Adrenal gland (tissue), 5 donors: Measurements from ENCODE around the gene DUS2.

Experiments used
- CTCF ChIP-seq, 6 experiments: fragments of 450-650 bp in 4 of 6; fragments of 200-600 bp in 2 of 6; sonication (generic) in 1 of 6; IDR thresholded peaks; 1 replicate in 5 of 6; 2 replicates in 1 of 6; pipeline versions ENCODE4 v1.5.1 to v1.8.0; 2016 to 2021; ENCODE audit warnings: antibody characterized with exemption in 6 of 6, mild to moderate bottlenecking in 2 of 6, moderate library complexity in 1 of 6
- POLR2A ChIP-seq, 2 donors: fragments of 450-650 bp; IDR thresholded peaks; one replicate each; pipeline ENCODE4 v1.6.1; 2017; ENCODE audit warnings: antibody characterized with exemption in 2 of 2, mild to moderate bottlenecking in 2 of 2, moderate library complexity in 1 of 2
- donor health status: DM: no; HTN: no; CAD: no.

- TF ChIP-seq CTCF (IDR thresholded peaks at IDR 0.05) (peak; percentile 64 to 79 (median 76)), POLR2A (IDR thresholded peaks at IDR 0.05) (no peak)
Observed at GRCh38 chr16:68064791-68065365, 41.8 kb downstream of the DUS2 start.
